NCI-H1417 (cell line): Measurements from ENCODE around the gene BCL2.

Experiments used
- DNase-seq, 3 experiments: peaks; one replicate each; lab custom pipeline; 2025; lab: John Stamatoyannopoulos, UW

The BCL2 gene

GRCh38 chr18:63157293-63158011 lies 162.1 kb downstream of the BCL2 start:
- DNase-seq, result peak; percentile 39 to 81 (median 59)

- peak in 2 of 3 experiments; percentile 31 to 45 for DNase-seq
These were observed 163.4 kb downstream of the BCL2 start for GRCh38 chr18:63155910-63156773.

- DNase-seq, result peak; percentile 85 to 95 (median 91)
These were observed 164.3 kb downstream of the BCL2 start for GRCh38 chr18:63155169-63155852.

- DNase-seq, result no peak
These were observed 165.0 kb downstream of the BCL2 start for GRCh38 chr18:63154350-63155152.

GRCh38 chr18:63152791-63153190 lies 166.8 kb downstream of the BCL2 start:
- DNase-seq, result peak in 1 of 3 experiments; percentile 75

- no peak for DNase-seq
These were observed 167.5 kb downstream of the BCL2 start for GRCh38 chr18:63152096-63152495.

- no peak for DNase-seq
These were observed 168.0 kb downstream of the BCL2 start for GRCh38 chr18:63151539-63151938.

- DNase-seq, result no peak
These were observed 168.6 kb downstream of the BCL2 start for GRCh38 chr18:63150942-63151421.

- DNase-seq, result no peak
These were observed 169.2 kb downstream of the BCL2 start for GRCh38 chr18:63150326-63150725.

GRCh38 chr18:63149302-63149587 lies 170.3 kb downstream of the BCL2 start:
- DNase-seq, result peak in 2 of 3 experiments; percentile 31 to 61

GRCh38 chr18:63148449-63149301 lies 170.9 kb downstream of the BCL2 start:
- DNase-seq, result peak in 1 of 3 experiments; percentile 61

GRCh38 chr18:63147973-63148372 lies 171.6 kb downstream of the BCL2 start:
- no peak for DNase-seq

- DNase-seq, result peak in 1 of 3 experiments; percentile 45
These were observed 172.7 kb downstream of the BCL2 start for GRCh38 chr18:63146828-63147409.

GRCh38 chr18:63145851-63146555 lies 173.6 kb downstream of the BCL2 start:
- no peak for DNase-seq

GRCh38 chr18:63145166-63145850 lies 174.3 kb downstream of the BCL2 start:
- no peak for DNase-seq

- DNase-seq, result peak in 1 of 3 experiments; percentile 25
These were observed 174.8 kb downstream of the BCL2 start for GRCh38 chr18:63144748-63145147.

- no peak for DNase-seq
These were observed 176.2 kb downstream of the BCL2 start for GRCh38 chr18:63143330-63143771.

- no peak for DNase-seq
These were observed 176.9 kb downstream of the BCL2 start for GRCh38 chr18:63142594-63143225.
